ENCODE data around the gene PRKCD.

Gene PRKCD

DNA sequence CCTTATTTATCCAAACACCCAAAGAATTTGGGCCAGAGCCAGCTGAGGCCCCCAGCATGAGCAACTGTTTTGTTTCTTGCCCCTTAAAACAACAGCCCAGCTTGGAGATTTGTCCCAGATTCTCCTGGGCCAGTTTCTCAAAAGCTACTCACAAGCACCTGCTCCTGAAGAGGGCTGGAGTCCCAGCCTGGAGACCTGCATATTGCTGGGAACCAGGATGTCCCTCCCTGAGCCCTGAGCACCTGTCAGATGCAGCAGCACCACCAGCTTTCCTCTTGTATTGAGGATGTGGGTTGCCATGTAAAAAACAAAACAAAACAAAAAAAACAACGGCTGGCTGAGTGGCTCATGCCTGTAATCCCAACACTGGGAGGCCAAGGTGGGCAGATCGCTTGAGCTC, 23.8 kb upstream of the PRKCD start:
- no peak for DNase-seq (ENCODE audit: low spot score)
- TF ChIP-seq, protein P1, sequence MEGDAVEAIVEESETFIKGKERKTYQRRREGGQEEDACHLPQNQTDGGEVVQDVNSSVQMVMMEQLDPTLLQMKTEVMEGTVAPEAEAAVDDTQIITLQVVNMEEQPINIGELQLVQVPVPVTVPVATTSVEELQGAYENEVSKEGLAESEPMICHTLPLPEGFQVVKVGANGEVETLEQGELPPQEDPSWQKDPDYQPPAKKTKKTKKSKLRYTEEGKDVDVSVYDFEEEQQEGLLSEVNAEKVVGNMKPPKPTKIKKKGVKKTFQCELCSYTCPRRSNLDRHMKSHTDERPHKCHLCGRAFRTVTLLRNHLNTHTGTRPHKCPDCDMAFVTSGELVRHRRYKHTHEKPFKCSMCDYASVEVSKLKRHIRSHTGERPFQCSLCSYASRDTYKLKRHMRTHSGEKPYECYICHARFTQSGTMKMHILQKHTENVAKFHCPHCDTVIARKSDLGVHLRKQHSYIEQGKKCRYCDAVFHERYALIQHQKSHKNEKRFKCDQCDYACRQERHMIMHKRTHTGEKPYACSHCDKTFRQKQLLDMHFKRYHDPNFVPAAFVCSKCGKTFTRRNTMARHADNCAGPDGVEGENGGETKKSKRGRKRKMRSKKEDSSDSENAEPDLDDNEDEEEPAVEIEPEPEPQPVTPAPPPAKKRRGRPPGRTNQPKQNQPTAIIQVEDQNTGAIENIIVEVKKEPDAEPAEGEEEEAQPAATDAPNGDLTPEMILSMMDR (IDR thresholded peaks at IDR 0.05; ENCODE audit: borderline replicate concordance, control extremely low read depth, extremely low read depth, insufficient read depth, missing control alignments): no peak
- in situ Hi-C loops (cut with MboI; ENCODE audit: low sequenced_read_pairs, unreplicated experiment): loop anchor here (5.0 kb wide), 1 partner anchor 65 kb away; no protein-coding TSS in a partner anchor

DNA sequence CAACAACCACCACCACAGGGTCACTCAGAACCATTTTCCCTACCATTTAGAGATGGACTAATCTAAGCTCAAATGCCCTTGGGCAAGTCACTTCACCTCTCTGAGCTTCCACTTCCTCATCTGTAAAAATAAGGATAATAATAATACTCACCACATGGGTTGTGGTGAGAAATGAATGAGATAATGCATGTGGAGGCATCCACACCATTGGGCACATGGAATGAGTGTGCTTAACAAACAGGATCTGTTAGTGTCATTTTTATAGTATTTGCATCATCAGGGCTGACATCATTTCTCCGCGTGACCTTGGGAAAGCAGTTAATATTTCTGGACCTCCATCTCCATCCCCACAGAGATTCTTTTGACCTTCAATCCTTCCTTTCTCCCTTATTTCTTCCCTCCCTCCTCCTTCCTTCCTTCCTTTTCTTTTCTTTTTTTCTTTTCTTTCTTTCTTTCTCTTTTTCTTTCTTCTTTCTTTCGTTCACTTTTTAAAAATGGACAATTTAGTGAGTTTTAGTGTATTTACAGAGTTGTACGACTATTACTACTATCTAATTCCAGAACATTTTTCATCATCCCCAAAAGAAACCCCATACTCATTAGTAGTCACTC, 23.1 kb upstream of the PRKCD start:
- no peak for DNase-seq (ENCODE audit: low spot score)
- in situ Hi-C loops (cut with MboI; ENCODE audit: low sequenced_read_pairs, unreplicated experiment): loop anchor here (5.0 kb wide), 1 partner anchor 64 kb away; no protein-coding TSS in a partner anchor
- TF ChIP-seq, protein P1 (IDR thresholded peaks at IDR 0.05; ENCODE audit: borderline replicate concordance, control extremely low read depth, extremely low read depth, insufficient read depth, missing control alignments): no peak

DNA sequence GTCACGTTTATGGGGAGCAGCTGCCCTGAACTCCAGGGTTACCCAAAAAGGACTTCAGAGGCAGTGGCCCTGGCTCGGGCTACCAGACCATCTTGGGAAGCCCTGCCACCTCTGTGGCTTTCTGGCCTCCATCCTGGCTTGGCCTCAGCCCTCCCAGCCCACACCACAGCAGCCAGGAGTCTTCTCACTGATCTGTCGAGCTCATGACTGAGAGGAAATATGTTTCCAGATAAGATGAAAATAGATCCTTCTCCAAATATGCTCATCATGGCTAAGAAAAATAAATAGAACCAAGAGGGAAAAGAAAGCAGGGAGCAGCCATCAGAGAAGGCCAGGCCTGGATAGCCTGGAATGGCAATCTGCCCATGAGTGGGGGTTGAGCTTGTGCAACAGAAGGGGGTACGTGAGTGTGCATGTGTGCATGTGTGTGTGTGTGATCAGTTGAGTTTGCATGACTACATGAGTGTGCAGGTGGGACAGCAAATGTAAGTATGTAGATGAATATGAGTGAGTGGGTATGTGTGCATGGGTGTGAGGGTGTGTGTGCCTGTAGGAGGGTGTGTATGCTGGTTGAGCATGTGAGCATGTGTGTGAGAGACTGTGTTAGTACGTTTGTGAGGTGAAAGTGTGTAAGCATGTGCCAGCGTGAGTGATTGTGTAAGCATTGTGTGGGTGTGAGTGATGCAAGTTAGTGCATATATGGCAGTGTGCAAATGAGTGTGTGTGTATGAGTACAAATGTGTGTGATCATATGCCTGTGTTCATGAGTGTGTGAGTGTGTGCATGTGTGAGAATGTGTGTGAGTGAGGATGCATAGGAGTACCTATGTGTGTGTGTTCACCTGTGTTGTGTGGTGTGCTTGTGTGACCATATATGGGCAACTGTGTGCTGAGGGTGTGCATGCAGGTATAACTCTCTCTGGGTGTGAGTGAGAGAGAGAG, 20.8 kb upstream of the PRKCD start:
- TF ChIP-seq, protein P1 (IDR thresholded peaks at IDR 0.05; ENCODE audit: borderline replicate concordance, control extremely low read depth, extremely low read depth, insufficient read depth, missing control alignments): no peak
- in situ Hi-C loops (cut with MboI; ENCODE audit: low sequenced_read_pairs, unreplicated experiment): loop anchor here (5.0 kb wide), 1 partner anchor 62 kb away; no protein-coding TSS in a partner anchor
- no peak for DNase-seq (ENCODE audit: low spot score)

DNA sequence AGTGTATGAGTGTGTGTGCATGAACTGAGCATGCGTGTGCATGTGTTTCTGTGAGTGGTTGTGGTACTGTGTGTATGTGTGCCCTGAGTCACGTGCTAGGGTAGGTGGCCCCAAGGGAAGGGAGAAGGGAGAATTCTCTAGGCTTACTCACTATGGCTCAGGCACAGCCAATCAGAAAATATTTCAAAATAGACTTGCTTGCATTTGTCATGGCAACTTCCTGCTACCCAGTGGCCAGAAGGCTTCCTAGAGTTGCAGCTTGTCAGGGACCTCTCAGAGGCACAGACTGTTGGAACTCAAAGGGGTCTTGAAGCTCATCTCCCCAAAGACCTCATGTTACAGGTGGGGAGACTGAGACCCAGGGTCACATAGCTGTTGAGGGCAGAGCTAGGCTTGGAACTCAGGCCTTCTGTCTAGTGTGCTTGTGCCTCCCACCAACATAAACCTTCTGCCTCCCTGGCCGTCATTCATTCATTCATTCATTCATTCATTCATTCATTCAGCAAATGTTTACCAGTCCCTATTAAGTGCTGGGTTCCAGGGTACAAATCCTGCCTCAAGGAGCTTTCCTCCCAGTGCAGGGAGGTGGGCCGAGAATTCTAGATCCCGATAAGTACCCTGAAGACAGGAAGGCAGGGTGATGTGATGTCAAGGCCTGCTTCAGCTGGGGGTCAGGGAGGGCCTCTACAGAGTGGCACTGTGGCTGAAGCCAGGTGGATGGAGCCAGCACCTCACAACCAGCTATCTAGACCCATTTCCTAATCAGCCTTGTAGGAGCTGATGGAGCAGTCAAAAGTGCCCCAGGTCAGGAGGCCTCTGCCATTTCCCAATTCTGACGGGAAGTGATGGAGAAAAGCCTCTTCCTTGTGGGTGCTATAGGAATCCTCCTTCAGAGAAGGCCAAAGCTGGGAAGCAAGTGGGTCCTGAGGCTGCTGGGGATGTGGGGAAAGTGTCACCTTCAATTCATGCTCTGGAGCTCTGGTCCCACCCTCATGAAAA, 19.9 kb upstream of the PRKCD start:
- TF ChIP-seq, protein P1 (IDR thresholded peaks at IDR 0.05; ENCODE audit: borderline replicate concordance, control extremely low read depth, extremely low read depth, insufficient read depth, missing control alignments): no peak
- in situ Hi-C loops (cut with MboI; ENCODE audit: low sequenced_read_pairs, unreplicated experiment): no loop called here
- DNase-seq (ENCODE audit: low spot score): no peak

DNA sequence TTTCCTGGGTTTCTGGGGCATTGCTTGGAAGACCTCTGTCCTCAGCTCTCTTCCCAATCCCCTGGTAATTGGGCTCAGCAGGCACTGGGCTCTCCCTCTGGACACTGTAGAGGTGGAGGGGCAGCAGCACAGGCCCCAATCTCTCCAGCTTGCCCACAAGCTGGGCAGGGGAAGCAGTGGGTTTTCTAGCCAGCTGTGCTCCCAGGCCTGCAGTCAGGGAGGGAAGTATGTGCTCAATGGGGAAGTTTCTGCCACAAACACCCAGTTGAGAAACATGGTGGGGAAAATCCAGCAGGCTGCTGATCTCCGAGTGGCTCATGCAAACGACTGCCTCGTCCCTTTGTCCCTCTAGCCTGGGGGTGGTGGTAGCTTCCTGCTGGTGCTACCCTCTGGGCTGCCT, 18.0 kb upstream of the PRKCD start:
- TF ChIP-seq, protein P1 (IDR thresholded peaks at IDR 0.05; ENCODE audit: borderline replicate concordance, control extremely low read depth, extremely low read depth, insufficient read depth, missing control alignments): no peak
- no peak for DNase-seq (ENCODE audit: low spot score)
- in situ Hi-C loops (cut with MboI; ENCODE audit: low sequenced_read_pairs, unreplicated experiment): no loop called here

DNA sequence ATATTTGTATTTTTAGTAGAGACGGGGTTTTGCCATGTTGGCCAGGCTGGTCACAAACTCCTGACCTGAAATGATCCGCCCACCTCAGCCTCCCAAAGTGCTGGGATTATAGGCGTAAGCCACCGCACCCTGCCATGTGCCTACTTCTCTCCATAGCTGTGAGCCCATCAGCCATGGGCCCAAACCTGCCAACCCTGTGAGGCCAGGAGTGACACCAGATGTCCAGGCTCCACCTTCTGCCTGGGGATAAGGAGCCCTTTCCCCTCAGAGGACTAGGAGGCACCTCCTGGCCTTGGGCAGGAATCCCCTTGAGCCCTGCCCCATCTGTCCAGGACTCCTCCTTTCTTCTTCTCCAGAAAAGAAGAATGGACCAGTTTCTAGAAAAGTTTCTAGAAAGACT, 16.6 kb upstream of the PRKCD start:
- in situ Hi-C loops (cut with MboI; ENCODE audit: low sequenced_read_pairs, unreplicated experiment): no loop called here

More for the DNA sequence above, 16.6 kb upstream of the PRKCD start:
- TF ChIP-seq, protein P1 (IDR thresholded peaks at IDR 0.05; ENCODE audit: borderline replicate concordance, control extremely low read depth, extremely low read depth, insufficient read depth, missing control alignments): no peak
- no peak for DNase-seq (ENCODE audit: low spot score)

All from GM13976 (cell line).